OCI-LY3 (cell line): ENCODE measurements around the gene RPE65.
"Not testable (repeated sequence)": the region's sequence is repeated elsewhere in the genome, so short reads cannot be mapped to it uniquely, and the experiment has no call there.

ENCODE experiments used
- H2AFZ ChIP-seq: fragments of 200-600, 300-600 bp; shearing (Covaris generic); 2 replicates; pipeline ENCODE4 v1.6.0; 2014; ENCODE audit warnings: antibody characterized with exemption, low read depth, low read length
- H3K27ac ChIP-seq: fragments of 200-600, 300-600 bp; sonication (generic); 2 replicates; pipeline ENCODE4 v1.5.1; 2014; ENCODE audit warnings: mild to moderate bottlenecking, low read length, moderate library complexity, mixed read lengths
- H3K27me3 ChIP-seq: fragments of 200-600, 300-600 bp; sonication (generic); 2 replicates; pipeline ENCODE4 v1.6.1; 2014; ENCODE audit warnings: low read depth, low read length, mixed read lengths
- H3K36me3 ChIP-seq: fragments of 200-600, 300-600 bp; sonication (generic); replicated peaks from 2 replicates; pipeline ENCODE3; 2014; ENCODE audit warnings: low read depth, low read length, mixed read lengths
- H3K4me1 ChIP-seq: fragments of 300-600, 200-600 bp; sonication (generic); 2 replicates; pipeline ENCODE4 v1.6.1; 2014; ENCODE audit warnings: low read length, mixed read lengths
- H3K4me2 ChIP-seq: fragments of 200-600, 300-600 bp; sonication (generic); 2 replicates; pipeline ENCODE4 v1.6.1; 2014; ENCODE audit warnings: low read length, mixed read lengths
- H3K4me3 ChIP-seq: fragments of 300-600, 200-600 bp; sonication (generic); 2 replicates; pipeline ENCODE4 v1.5.1; 2014; ENCODE audit warnings: antibody characterized with exemption, mild to moderate bottlenecking, low read length, moderate library complexity
- H3K79me2 ChIP-seq: fragments of 300-600, 200-600 bp; shearing (Covaris generic); 2 replicates; pipeline ENCODE4 v1.6.1; 2014; ENCODE audit warnings: mild to moderate bottlenecking, low read length, mixed read lengths
- H3K9ac ChIP-seq: fragments of 300-600, 200-600 bp; shearing (Covaris generic); 2 replicates; pipeline ENCODE4 v1.6.0; 2014; ENCODE audit warnings: mild to moderate bottlenecking, low read length, moderate library complexity
- H3K9me3 ChIP-seq: fragments of 200-600, 300-600 bp; shearing (Covaris generic); 2 replicates; pipeline ENCODE4 v1.6.1; 2014; ENCODE audit warnings: low read length, mixed read lengths; ENCODE audit not compliant: insufficient read depth
- H4K20me1 ChIP-seq: fragments of 200-600, 300-600 bp; sonication (generic); 2 replicates; pipeline ENCODE4 v1.6.1; 2016; ENCODE audit warnings: low read length, mixed read lengths; ENCODE audit not compliant: insufficient read depth
- CTCF ChIP-seq: fragments of 200-600, 300-600 bp; sonication (generic); IDR thresholded peaks from 2 replicates; pipeline ENCODE4 v1.5.1; 2014; ENCODE audit warnings: antibody characterized with exemption, low read length, low read depth
- EZH2phosphoT487 ChIP-seq: fragments of 200-600 bp; shearing (Covaris generic); IDR thresholded peaks from 2 replicates; pipeline ENCODE4 v1.6.1; 2018; ENCODE audit warnings: antibody characterized with exemption, mixed run types, low read depth

RPE65 gene

GRCh38 chr1:68478662-68479061, 28.9 kb upstream of the RPE65 start:
- Histone ChIP-seq H3K9ac (no peak overlapping the region), H3K4me2 (no peak overlapping the region), H3K27me3 (no peaks in the 10 kb centered on the region), H3K79me2 (no peaks in the 10 kb centered on the region), H4K20me1 (no peaks in the 10 kb centered on the region), H3K4me1 (no peaks in the 10 kb centered on the region), H3K9me3 (no peaks in the 10 kb centered on the region), H3K4me3 (no peak overlapping the region), H2AFZ (no peak overlapping the region), H3K27ac (no peak overlapping the region), H3K36me3 (peaks cover 21% of the 10 kb centered on the region)
- TF ChIP-seq EZH2phosphoT487 (no peak), CTCF (no peak)

DNA sequence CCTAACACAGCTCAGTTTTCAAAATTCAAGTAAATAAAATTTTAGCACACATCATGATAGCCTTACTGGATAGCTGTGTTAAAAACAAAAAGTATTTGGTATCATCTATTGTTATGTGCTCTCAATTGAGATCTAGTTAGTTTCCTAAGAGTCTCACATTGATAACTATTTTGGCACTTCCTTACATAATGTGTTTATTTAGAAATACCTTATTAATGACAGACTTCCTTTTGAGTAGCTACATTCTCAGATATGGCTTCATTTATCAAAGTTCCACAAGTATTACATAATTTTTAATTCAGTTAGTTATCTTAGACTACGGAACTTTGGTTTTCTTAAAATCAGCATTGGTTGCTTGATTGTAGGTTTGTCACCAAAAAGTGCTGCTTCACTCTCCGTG, 26.9 kb upstream of the RPE65 start:
- H3K79me2 ChIP-seq, H3K27ac ChIP-seq, H3K9me3 ChIP-seq, H4K20me1 ChIP-seq, H3K9ac ChIP-seq, H3K4me1 ChIP-seq, H3K4me2 ChIP-seq, H3K4me3 ChIP-seq, H2AFZ ChIP-seq, H3K27me3 ChIP-seq: not testable (repeated sequence)
- peaks cover 19% of the 10 kb centered on the region for H3K36me3 ChIP-seq

DNA sequence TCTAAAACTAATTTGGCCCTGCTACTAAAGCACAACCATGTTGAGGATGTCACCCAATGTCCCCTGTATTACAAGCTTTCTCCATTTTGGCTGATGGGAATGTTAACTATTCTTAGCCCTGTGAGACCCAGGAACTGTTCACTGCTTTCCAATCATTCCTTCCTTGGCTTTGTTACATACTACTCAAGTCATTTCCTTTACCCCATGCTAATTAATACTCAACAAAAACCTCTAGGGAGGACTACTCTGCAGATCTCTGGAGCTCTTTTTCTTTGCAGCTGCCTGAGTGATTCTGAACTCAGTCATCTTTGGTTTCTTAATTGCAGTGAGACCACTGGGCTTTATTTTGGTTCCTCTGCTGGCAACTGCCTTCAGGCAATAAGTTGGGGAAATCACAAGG, 23.3 kb upstream of the RPE65 start:
- no peak for TF ChIP-seq CTCF
- no peak for TF ChIP-seq EZH2phosphoT487
- H3K4me1 ChIP-seq = no peaks in the 10 kb centered on the region
- H3K79me2 ChIP-seq = no peaks in the 10 kb centered on the region
- no peak overlapping the region for H3K4me3 ChIP-seq
- H3K27ac ChIP-seq = no peak overlapping the region
- peaks cover 7% of the 10 kb centered on the region for H3K36me3 ChIP-seq
- no peaks in the 10 kb centered on the region for H3K27me3 ChIP-seq
- no peak overlapping the region for H3K4me2 ChIP-seq
- H3K9ac ChIP-seq = no peak overlapping the region
- H4K20me1 ChIP-seq = no peaks in the 10 kb centered on the region
- no peaks in the 10 kb centered on the region for H3K9me3 ChIP-seq
- no peak overlapping the region for H2AFZ ChIP-seq

DNA sequence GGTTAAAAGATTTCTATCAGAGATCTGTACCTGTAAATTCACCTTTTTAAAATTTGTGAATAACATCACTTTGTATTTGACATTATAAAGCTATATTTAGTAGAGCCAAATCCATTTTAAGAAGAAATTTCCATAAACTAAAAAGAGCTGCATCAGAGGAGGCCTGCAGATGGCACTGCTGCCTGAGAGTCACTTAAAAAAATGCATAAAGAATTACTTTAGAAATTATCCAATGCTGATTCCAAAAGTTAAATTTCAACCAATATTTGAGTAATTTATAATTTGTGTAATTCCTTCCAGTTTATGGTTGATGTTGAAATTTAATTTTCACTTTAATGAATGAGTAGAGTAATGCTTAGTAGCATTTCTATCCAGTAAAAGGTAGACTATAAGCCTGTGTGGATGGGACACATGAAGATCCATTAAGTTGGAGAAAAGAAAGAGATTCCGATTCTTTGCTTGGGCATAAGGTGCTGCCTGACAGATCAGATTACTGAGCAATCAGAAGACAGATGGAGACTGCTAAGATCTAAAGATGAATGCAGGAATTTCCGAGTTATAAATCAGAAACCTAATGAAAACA, 20.7 kb upstream of the RPE65 start:
- Histone ChIP-seq H3K9me3 (no peaks in the 10 kb centered on the region), H3K4me2 (no peak overlapping the region), H3K4me3 (no peak overlapping the region), H4K20me1 (no peaks in the 10 kb centered on the region), H3K27ac (no peak overlapping the region), H3K79me2 (no peaks in the 10 kb centered on the region), H2AFZ (no peak overlapping the region), H3K36me3 (peaks cover 3% of the 10 kb centered on the region), H3K27me3 (no peaks in the 10 kb centered on the region), H3K9ac (no peak overlapping the region), H3K4me1 (no peaks in the 10 kb centered on the region)
- TF ChIP-seq CTCF (peak; percentile 56), EZH2phosphoT487 (no peak)

DNA sequence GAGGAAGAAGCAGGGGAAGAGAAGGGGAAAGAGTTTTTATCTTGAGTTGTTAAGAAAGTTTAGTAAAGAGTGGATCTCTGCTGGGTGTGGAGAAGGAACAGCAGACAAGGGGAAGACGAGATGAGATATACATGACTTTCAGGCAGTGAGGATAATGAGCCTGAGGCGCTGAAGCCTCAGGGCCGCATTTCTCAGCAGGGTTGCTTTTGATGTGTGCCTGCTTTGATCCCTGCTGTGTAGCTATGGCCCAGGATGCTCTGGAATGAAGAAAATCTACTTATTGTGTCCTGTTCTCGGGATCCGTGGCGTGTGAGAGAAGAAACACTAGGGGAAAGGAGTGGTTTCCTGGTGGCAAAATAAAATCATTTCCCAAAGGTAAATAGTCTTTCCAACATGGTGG, 15.1 kb upstream of the RPE65 start:
- Histone ChIP-seq H3K4me3 (no peak overlapping the region), H3K36me3 (no peaks in the 10 kb centered on the region), H3K9me3 (no peaks in the 10 kb centered on the region), H3K27me3 (no peaks in the 10 kb centered on the region), H3K4me1 (no peaks in the 10 kb centered on the region), H3K9ac (no peak overlapping the region), H2AFZ (no peak overlapping the region), H3K79me2 (no peaks in the 10 kb centered on the region), H3K4me2 (no peak overlapping the region), H3K27ac (no peak overlapping the region), H4K20me1 (no peaks in the 10 kb centered on the region)
- TF ChIP-seq EZH2phosphoT487 (no peak), CTCF (no peak)
